K562 (cell line): ENCODE measurements around the gene PPP1R10. TPM values are rescaled to one million over a fixed set of nuclear protein-coding genes. Genes with fewer than 3 reads are reported as not detected.

Experiments used
- BRCA1 ChIP-seq, 2 experiments: fragments of 450-650 bp in 1 of 2; sonication (generic) in 1 of 2; formaldehyde crosslinking in 1 of 2; IDR thresholded peaks; 2 replicates each; pipeline versions ENCODE4 v1.5.0 to v1.6.1; 2017 to 2020; ENCODE audit warnings: mild to moderate bottlenecking in 1 of 2, missing genetic modification reagents in 1 of 2
- EZH2 ChIP-seq: IDR thresholded peaks from 2 replicates; pipeline ENCODE4 v1.6.1; 2012; ENCODE audit warnings: low read depth, mild to moderate bottlenecking, inconsistent platforms, low read length, borderline replicate concordance
- FOXK1 ChIP-seq: sonication (generic); formaldehyde crosslinking; IDR thresholded peaks from 2 replicates; pipeline ENCODE4 v1.8.0; 2022; ENCODE audit warnings: missing genetic modification reagents, mild to moderate bottlenecking, borderline replicate concordance
- GABPB2 ChIP-seq: fragments of 250-450 bp; sonication (Bioruptor Pico); conservative IDR thresholded peaks from 2 replicates; pipeline ENCODE4 v1.5.1; 2021; ENCODE audit warnings: mild to moderate bottlenecking
- GATA2 ChIP-seq: sonication (generic); formaldehyde crosslinking; IDR thresholded peaks from 2 replicates; pipeline ENCODE4 v1.4.0; 2020; ENCODE audit warnings: mild to moderate bottlenecking, missing genetic modification reagents
- HDAC6 ChIP-seq: IDR thresholded peaks from 2 replicates; pipeline ENCODE4 v1.6.1; 2012; ENCODE audit warnings: low read depth, mild to moderate bottlenecking, control low read depth, inconsistent platforms, low read length, moderate library complexity
- HLTF ChIP-seq: fragments of 450-650 bp; IDR thresholded peaks from 2 replicates; pipeline ENCODE4 v1.6.1; 2016
- ILK ChIP-seq: fragments of 450-650 bp; IDR thresholded peaks from 2 replicates; pipeline ENCODE4 v1.6.1; 2016; ENCODE audit warnings: missing genetic modification characterization, low read depth, mild to moderate bottlenecking, missing compliant biosample characterization, moderate library complexity, borderline replicate concordance
- KLF13 ChIP-seq: fragments of 450-650 bp; IDR thresholded peaks from 2 replicates; pipeline ENCODE4 v1.6.1; 2016; ENCODE audit warnings: missing genetic modification characterization, low read depth, mild to moderate bottlenecking, missing compliant biosample characterization, moderate library complexity, borderline replicate concordance
- MCM3 ChIP-seq: fragments of 450-650 bp; IDR thresholded peaks from 2 replicates; pipeline ENCODE4 v1.6.1; 2016
- NFIX ChIP-seq: fragments of 250-450 bp; sonication (Bioruptor Pico); IDR thresholded peaks from 2 replicates; pipeline ENCODE4 v1.4.0; 2020; ENCODE audit warnings: low read depth, mild to moderate bottlenecking, moderate library complexity
- NFXL1 ChIP-seq: fragments of 450-650 bp; formaldehyde crosslinking; IDR thresholded peaks from 2 replicates; pipeline ENCODE4 v1.4.0; 2021; ENCODE audit warnings: mild to moderate bottlenecking
- NONO ChIP-seq, 2 experiments: fragments of 200-400 bp in 1 of 2; fragments of 450-650 bp in 1 of 2; formaldehyde crosslinking in 1 of 2; IDR thresholded peaks; 2 replicates each; pipeline ENCODE4 v1.6.1; 2017; ENCODE audit warnings: low read depth in 2 of 2, mild to moderate bottlenecking in 2 of 2, moderate library complexity in 2 of 2, low read length in 1 of 2
- NR2C2 ChIP-seq, 2 experiments: fragments of 200-800 bp in 1 of 2; sonication (Bioruptor generic) in 1 of 2; sonication (generic) in 1 of 2; formaldehyde crosslinking in 1 of 2; IDR thresholded peaks; 2 replicates each; pipeline versions ENCODE4 v1.6.1 to v1.8.0; 2016 to 2022; ENCODE audit warnings: mild to moderate bottlenecking in 1 of 2, missing compliant biosample characterization in 1 of 2, missing genetic modification characterization in 1 of 2, missing genetic modification reagents in 1 of 2
- POLR2B ChIP-seq: fragments of 450-650 bp; IDR thresholded peaks from 2 replicates; pipeline ENCODE4 v1.6.1; 2018; ENCODE audit warnings: low read depth; ENCODE audit not compliant: partially characterized antibody
- PTRF ChIP-seq: fragments of 450-650 bp; IDR thresholded peaks from 2 replicates; pipeline ENCODE4 v1.6.1; 2016; ENCODE audit warnings: mild to moderate bottlenecking, missing genetic modification characterization, missing compliant biosample characterization
- PURB ChIP-seq: sonication (generic); formaldehyde crosslinking; IDR thresholded peaks from 2 replicates; pipeline ENCODE4 v1.9.0; 2021; ENCODE audit warnings: low read depth, mild to moderate bottlenecking, missing genetic modification reagents
- SMAD4 ChIP-seq: fragments of 250-450 bp; sonication (Bioruptor Pico); conservative IDR thresholded peaks from 2 replicates; pipeline ENCODE4 v1.8.0; 2021; ENCODE audit warnings: inconsistent platforms, mild to moderate bottlenecking, moderate library complexity
- SMARCA5 ChIP-seq: fragments of 450-650 bp; IDR thresholded peaks from 2 replicates; pipeline ENCODE4 v1.6.1; 2016
- U2AF1 ChIP-seq: fragments of 200-400 bp; formaldehyde crosslinking; optimal IDR thresholded peaks from 2 replicates; pipeline ENCODE3; 2017; ENCODE audit warnings: mild to moderate bottlenecking, low read depth, low read length, moderate library complexity
- polyA plus RNA-seq, 8 experiments: library from polyadenylated mRNA; depleted of rRNA in 4 of 8; stranded (reverse) in 5 of 8; unstranded in 3 of 8; fragments of >200 nt; fragmentation: Nextera tagmentation in 2 of 8; fragmentation: Illumina TruSeq in 1 of 8; extraction: Ambion mirVana in 2 of 8; extraction: Trizol in 1 of 8; gene quantifications; 2 replicates each; pipeline versions ENCODE4 v1.2.1 to v1.2.3, GENCODE V29; 2011 to 2014; ENCODE audit warnings: inconsistent platforms in 1 of 8, missing spikeins in 1 of 8
- total RNA-seq, 7 experiments: library from RNA; depleted of rRNA in 6 of 7; stranded (reverse); fragments of >200 nt in 6 of 7; fragmentation: Illumina TruSeq in 2 of 7; extraction: Trizol in 2 of 7; gene quantifications; 2 replicates each; pipeline versions ENCODE4 v1.2.1 to v1.2.3, GENCODE V29; 2011 to 2021; ENCODE audit warnings: low replicate concordance in 1 of 7
- TF ChIP-seq, protein P1 (sequence below): fragments of 250-450 bp; sonication (Bioruptor Pico); IDR thresholded peaks from 2 replicates; pipeline ENCODE4 v1.4.0; 2020
- TF ChIP-seq, protein P2 (sequence below): fragments of 250-450 bp; sonication (Bioruptor Pico); IDR thresholded peaks from 2 replicates; pipeline ENCODE4 v1.5.1; 2021; ENCODE audit warnings: mild to moderate bottlenecking

Gene PPP1R10
- total and polyA plus RNA-seq, 9 of the 15 experiments (the other 6 are each of a cell fraction or from before 2014, with no cell fraction given) = 14.1 to 65.5 (median 32.6) TPM

DNA sequence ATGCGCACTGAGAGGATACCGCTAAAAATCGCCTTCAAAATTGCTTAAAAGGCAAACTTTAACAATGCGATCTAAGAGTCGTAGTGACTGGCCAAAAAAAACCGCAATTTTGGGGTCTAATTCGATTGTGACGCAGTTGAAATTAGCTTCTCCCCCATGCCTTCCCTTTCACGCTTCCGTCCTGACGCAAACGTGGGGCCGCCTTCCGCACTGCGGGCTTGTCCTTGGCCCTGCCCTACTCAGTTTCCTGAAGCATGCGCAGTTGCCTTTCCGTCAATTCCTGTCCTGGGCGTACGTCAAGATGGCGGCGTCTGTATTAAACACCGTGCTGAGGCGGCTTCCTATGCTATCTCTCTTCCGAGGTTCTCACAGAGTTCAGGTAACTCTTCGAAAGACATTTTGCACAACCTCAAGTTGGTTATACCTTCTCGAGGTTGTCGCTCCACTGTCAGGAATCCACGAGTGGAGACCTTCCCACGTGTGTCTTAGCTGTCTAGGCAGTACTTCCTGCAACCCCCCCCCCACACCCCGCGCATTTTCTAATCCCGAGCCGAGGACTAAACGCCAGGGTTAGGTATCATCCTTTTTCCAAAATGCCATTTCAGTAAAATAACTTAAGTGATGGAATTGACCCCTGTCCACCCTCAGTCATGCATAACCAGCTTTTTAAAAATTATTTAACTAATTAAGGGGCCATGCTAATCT, 674 bp upstream of the PPP1R10 start, which contains the start of gene MRPS18B (continued):
- TF ChIP-seq, protein P1, sequence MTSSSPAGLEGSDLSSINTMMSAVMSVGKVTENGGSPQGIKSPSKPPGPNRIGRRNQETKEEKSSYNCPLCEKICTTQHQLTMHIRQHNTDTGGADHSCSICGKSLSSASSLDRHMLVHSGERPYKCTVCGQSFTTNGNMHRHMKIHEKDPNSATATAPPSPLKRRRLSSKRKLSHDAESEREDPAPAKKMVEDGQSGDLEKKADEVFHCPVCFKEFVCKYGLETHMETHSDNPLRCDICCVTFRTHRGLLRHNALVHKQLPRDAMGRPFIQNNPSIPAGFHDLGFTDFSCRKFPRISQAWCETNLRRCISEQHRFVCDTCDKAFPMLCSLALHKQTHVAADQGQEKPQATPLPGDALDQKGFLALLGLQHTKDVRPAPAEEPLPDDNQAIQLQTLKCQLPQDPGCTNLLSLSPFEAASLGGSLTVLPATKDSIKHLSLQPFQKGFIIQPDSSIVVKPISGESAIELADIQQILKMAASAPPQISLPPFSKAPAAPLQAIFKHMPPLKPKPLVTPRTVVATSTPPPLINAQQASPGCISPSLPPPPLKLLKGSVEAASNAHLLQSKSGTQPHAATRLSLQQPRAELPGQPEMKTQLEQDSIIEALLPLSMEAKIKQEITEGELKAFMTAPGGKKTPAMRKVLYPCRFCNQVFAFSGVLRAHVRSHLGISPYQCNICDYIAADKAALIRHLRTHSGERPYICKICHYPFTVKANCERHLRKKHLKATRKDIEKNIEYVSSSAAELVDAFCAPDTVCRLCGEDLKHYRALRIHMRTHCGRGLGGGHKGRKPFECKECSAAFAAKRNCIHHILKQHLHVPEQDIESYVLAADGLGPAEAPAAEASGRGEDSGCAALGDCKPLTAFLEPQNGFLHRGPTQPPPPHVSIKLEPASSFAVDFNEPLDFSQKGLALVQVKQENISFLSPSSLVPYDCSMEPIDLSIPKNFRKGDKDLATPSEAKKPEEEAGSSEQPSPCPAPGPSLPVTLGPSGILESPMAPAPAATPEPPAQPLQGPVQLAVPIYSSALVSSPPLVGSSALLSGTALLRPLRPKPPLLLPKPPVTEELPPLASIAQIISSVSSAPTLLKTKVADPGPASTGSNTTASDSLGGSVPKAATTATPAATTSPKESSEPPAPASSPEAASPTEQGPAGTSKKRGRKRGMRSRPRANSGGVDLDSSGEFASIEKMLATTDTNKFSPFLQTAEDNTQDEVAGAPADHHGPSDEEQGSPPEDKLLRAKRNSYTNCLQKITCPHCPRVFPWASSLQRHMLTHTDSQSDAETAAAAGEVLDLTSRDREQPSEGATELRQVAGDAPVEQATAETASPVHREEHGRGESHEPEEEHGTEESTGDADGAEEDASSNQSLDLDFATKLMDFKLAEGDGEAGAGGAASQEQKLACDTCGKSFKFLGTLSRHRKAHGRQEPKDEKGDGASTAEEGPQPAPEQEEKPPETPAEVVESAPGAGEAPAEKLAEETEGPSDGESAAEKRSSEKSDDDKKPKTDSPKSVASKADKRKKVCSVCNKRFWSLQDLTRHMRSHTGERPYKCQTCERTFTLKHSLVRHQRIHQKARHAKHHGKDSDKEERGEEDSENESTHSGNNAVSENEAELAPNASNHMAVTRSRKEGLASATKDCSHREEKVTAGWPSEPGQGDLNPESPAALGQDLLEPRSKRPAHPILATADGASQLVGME = no peak
- TF ChIP-seq BRCA1 (IDR thresholded peaks at IDR 0.05) = no peak
- no peak for TF ChIP-seq BRCA1 (CRISPR knock-in tag; IDR thresholded peaks at IDR 0.05)
- TF ChIP-seq FOXK1 (CRISPR knock-in tag) = peak; percentile 78; the same call in 1 of the 2 replicates
- TF ChIP-seq PURB = no peak
- TF ChIP-seq PTRF = no peak
- TF ChIP-seq SMAD4 = no peak
- no peak; the same call in 1 of the 2 replicates for TF ChIP-seq HDAC6
- no peak for TF ChIP-seq MCM3
- no peak for TF ChIP-seq U2AF1
- peak in 1 of 2 experiments; percentile 85; a peak in 1 of 4 replicates for TF ChIP-seq NONO (IDR thresholded peaks at IDR 0.05; ENCODE audit: low read depth in 2 of 2, low read length in 1 of 2)
- no peak for TF ChIP-seq ILK (tag)
- no peak for TF ChIP-seq NFIX
- TF ChIP-seq EZH2 = no peak
- TF ChIP-seq GATA2 (CRISPR knock-in tag) = no peak
- peak; percentile 73; the same call in 1 of the 2 replicates for TF ChIP-seq HLTF
- no peak for TF ChIP-seq SMARCA5
- TF ChIP-seq, protein P2, sequence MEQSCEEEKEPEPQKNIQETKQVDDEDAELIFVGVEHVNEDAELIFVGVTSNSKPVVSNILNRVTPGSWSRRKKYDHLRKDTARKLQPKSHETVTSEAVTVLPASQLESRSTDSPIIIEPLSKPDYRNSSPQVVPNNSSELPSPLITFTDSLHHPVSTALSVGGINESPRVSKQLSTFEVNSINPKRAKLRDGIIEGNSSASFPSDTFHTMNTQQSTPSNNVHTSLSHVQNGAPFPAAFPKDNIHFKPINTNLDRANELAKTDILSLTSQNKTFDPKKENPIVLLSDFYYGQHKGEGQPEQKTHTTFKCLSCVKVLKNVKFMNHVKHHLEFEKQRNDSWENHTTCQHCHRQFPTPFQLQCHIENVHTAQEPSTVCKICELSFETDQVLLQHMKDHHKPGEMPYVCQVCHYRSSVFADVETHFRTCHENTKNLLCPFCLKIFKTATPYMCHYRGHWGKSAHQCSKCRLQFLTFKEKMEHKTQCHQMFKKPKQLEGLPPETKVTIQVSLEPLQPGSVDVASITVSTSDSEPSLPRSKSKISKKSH (CRISPR knock-in tag) = no peak
- TF ChIP-seq KLF13 (tag) = peak; percentile 36; the same call in 1 of the 2 replicates
- peak; percentile 94 for TF ChIP-seq POLR2B
- TF ChIP-seq NR2C2 (CRISPR knock-in tag; IDR thresholded peaks at IDR 0.05) = peak; percentile 71
- TF ChIP-seq NR2C2 (tag; IDR thresholded peaks at IDR 0.05) = peak; percentile 91
- 0 out of 2 replicates have a peak, but pooled peaks have one; percentile 48 for TF ChIP-seq GABPB2 (CRISPR knock-in tag)
- no peak for TF ChIP-seq NFXL1 (CRISPR knock-in tag)
